Lower leg skin (tissue), 4 donors: ENCODE data around the gene SLC52A3. TPM values are rescaled to one million over a fixed set of nuclear protein-coding genes. Genes with fewer than 3 reads are reported as not detected.

Experiments used
- DNase-seq, 2 donors: peaks; one replicate each; pipeline ENCODE4 v3.0.0-alpha.2; 2019; ENCODE audit warnings: low spot score in 2 of 2
- H3K4me3 ChIP-seq: fragments of 200-600 bp; sonication (generic); 2 replicates; pipeline ENCODE4 v1.5.1; 2017; ENCODE audit warnings: mild to moderate bottlenecking, low read depth; ENCODE audit not compliant: poor library complexity, severe bottlenecking
- POLR2A ChIP-seq, 2 donors: fragments of 450-650 bp; IDR thresholded peaks; one replicate each; pipeline ENCODE4 v1.6.1; 2016 to 2017; ENCODE audit warnings: antibody characterized with exemption in 2 of 2, mild to moderate bottlenecking in 1 of 2, moderate library complexity in 1 of 2
- WGBS, 2 donors: methylation state at CpG; one replicate each; pipeline ENCODE4 v1.1.5; 2018; 5-methylcytosine and 5-hydroxymethylcytosine counted together
- intact Hi-C: fragments of 100-400 bp; cut with DNase I; formaldehyde crosslinking; loops from one replicate; pipeline ENCODE4 v1.15.0; 2023; ENCODE audit warnings: low total_unique reads
- total RNA-seq, 4 donors: library from RNA; depleted of rRNA; stranded (reverse); fragments of >200 nt; gene quantifications; one replicate each; pipeline ENCODE4 v1.1.0, GENCODE V29; 2016
- TF ChIP-seq, protein P1 (sequence below), 3 donors: fragments of 450-650 bp; IDR thresholded peaks; one replicate each; pipeline ENCODE4 v1.5.1; 2016; ENCODE audit warnings: antibody characterized with exemption in 3 of 3, mild to moderate bottlenecking in 3 of 3, moderate library complexity in 2 of 3

The SLC52A3 gene
- total RNA-seq, 4 donors from 2014 or later, result 2.2 to 7.5 (median 3.0) TPM

DNA sequence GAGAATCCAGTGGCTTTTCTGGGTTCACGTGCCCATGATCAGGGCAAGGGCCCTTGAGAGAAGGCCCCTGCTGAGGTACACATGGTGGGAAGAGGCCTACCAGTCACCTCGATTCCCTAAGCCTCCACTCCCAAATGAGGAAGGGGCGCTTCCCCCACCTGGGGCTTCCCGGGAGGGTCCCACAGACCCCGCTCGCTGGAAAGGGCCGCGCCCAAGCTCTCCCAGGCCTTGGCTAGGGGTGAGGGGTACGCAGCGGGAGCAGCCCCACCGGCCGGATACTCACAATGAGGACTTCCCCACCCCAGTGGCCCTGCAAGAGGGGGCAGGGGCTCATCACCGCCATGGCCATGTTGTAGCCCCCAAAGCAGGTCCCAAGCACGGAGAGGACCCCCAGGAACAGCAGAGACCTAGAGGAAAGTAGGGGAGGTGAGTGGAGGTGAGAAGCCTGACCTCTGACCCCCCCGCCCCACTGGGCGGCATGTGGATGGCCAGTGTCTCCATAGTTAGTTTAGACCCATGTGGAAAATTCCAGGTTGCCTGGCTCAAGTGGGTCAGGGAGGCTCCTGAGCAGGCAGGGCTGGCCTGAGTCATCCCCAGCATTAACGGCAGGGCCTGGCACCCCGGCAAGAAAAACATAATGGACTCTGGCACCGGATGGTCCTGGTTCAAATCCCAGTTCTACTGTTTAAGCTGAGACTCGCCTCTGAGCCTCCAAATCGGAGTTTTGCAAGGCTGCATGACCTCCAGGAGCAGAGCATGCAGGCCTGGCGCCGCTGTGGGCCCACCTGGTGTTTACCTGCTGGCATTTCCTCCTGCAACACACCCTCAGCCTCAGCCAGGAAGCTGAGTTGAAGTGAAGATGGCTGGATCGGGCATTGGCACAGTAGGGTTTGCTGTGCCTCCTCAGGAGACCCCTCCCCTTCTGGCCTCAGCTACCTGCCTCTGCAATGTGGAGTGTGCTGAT lies 6.6 kb downstream of the SLC52A3 start:
- intact Hi-C loops, result no loop called here
- H3K4me3 ChIP-seq, result no peak overlapping the region
- no peak for DNase-seq
- TF ChIP-seq, protein P1, sequence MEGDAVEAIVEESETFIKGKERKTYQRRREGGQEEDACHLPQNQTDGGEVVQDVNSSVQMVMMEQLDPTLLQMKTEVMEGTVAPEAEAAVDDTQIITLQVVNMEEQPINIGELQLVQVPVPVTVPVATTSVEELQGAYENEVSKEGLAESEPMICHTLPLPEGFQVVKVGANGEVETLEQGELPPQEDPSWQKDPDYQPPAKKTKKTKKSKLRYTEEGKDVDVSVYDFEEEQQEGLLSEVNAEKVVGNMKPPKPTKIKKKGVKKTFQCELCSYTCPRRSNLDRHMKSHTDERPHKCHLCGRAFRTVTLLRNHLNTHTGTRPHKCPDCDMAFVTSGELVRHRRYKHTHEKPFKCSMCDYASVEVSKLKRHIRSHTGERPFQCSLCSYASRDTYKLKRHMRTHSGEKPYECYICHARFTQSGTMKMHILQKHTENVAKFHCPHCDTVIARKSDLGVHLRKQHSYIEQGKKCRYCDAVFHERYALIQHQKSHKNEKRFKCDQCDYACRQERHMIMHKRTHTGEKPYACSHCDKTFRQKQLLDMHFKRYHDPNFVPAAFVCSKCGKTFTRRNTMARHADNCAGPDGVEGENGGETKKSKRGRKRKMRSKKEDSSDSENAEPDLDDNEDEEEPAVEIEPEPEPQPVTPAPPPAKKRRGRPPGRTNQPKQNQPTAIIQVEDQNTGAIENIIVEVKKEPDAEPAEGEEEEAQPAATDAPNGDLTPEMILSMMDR (IDR thresholded peaks at IDR 0.05), result no peak
- TF ChIP-seq POLR2A (IDR thresholded peaks at IDR 0.05), result no peak
- 87% methylated on average over 24 of the region's 24 CpGs for WGBS, 2 donors

DNA sequence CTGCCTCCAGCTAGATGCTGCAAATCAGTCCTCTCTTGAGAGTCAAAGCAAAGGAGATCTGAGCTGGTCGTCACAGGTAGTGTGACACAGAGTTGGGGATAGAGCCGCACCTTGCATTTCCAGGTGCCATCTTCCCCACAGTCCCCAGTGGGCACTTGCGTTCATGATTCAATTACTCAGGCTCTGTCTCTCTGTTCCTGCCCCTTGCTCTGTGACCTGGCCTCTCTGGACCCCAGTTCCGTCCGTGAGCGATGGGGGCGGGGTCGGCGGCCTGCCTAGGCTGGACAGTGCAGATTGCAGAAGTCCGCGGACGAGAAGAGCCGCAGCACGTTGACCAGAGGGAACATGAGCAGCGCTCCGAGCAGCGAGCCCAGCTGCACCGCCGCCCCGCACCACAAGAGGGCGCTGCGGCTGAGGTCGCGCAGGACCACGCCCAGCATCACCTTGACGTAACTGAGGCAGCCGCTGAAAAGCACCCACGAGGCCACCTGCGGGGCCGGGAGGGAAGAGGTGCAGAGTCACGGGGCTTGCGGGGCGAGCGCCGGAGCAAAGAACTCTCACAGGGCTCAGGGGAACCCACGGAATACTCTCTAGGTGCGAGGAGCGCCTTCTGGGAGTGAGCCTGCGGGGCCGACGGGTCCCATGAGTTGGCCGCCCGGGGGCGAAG lies 7.4 kb downstream of the SLC52A3 start:
- TF ChIP-seq, protein P1 (IDR thresholded peaks at IDR 0.05), result no peak
- no peak for TF ChIP-seq POLR2A (IDR thresholded peaks at IDR 0.05)
- DNase-seq, result no peak
- WGBS, 2 donors, result 44 to 46% methylated on average over 44 of the region's 44 CpGs
- no peak overlapping the region for H3K4me3 ChIP-seq
- intact Hi-C loops, result no loop called here

DNA sequence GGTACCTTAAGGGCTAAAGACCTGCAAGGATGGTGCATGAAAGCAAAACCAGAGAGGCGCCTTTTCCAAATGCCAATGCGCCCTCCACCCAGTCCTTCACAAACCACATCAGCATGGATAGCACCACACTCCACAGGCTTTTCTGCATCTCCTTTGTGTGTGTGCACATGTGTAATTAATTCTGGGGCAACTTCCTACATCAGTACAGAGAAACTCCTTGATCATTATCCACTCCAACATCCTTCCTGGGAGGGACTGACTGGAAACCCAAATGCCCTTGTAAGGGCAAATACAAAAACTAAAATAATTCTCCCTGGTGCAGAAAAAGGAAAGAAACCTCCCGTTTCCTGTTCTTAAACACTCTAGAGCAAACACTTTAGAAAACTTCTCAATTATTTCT lies 10.8 kb downstream of the SLC52A3 start:
- intact Hi-C loops, result no loop called here
- 29 to 32% methylated on average over 3 of the region's 3 CpGs for WGBS, 2 donors

DNA sequence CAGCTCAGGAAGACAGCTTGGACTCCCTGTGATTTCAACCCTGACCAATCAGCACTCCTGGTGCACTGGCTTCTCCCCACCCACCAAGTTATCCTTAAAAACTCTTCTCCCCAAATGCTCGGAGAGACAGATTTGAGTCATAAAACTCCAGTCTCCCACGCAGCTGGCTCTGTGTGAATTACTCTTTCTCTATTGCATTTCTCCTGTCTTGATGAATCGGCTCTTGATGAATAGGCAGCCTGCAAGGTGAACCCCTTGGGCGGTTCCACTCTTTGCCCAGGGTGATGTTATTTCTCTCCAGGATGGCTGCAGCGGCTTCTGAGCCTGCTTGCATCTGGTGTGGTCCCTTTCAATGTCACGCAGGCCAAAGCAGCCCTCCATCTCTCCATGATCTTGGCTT lies 12.4 kb downstream of the SLC52A3 start:
- intact Hi-C loops, result no loop called here
- TF ChIP-seq, protein P1 (IDR thresholded peaks at IDR 0.05), result no peak
- no peak for TF ChIP-seq POLR2A (IDR thresholded peaks at IDR 0.05)
- DNase-seq, result no peak
- 60 to 67% methylated on average over 6 of the region's 6 CpGs for WGBS, 2 donors
- H3K4me3 ChIP-seq, result no peak overlapping the region

More for the DNA sequence above, 10.8 kb downstream of the SLC52A3 start:
- no peak overlapping the region for H3K4me3 ChIP-seq
- DNase-seq, result no peak
- no peak for TF ChIP-seq POLR2A (IDR thresholded peaks at IDR 0.05)
- TF ChIP-seq, protein P1 (IDR thresholded peaks at IDR 0.05), result no peak

DNA sequence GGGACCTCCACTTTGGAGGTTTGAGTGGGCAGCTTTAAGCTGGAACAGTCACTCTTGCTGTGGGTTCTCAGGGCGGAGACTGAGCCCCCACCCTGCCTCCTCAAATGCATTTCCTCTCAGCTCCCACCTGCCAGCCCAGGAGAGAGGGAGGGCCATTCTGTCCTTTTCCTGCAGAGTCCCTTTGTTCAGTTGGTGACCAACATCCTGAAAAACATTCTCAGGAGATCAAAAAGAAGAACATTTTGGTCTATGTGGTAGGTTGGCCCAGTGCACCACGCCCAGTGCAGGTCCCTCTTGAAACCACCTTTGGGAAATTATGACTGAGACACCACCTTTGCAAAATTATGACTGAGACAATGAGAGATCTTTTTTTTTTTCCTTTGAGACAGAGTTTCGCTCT lies 13.4 kb downstream of the SLC52A3 start:
- DNase-seq, result no peak
- intact Hi-C loops, result no loop called here
- H3K4me3 ChIP-seq, result no peak overlapping the region
- TF ChIP-seq POLR2A (IDR thresholded peaks at IDR 0.05), result no peak
- TF ChIP-seq, protein P1 (IDR thresholded peaks at IDR 0.05), result no peak
- WGBS, 2 donors, result 80 to 85% methylated on average over 3 of the region's 3 CpGs
